ENCODE measurements around the gene PUS1.
A peak's percentile ranks its signal among the peaks of the same experiment; 100 is the strongest.

The PUS1 gene

GRCh38 chr12:131921866-131922769 is 7.0 kb upstream of the PUS1 start:
- no peak overlapping the region for H3K4me3 ChIP-seq (ENCODE audit: low read depth, low read length)
- no peak for DNase-seq (ENCODE audit: low read depth, low spot score)
- TF ChIP-seq CTCF (IDR thresholded peaks at IDR 0.05; ENCODE audit: low read depth, low read length), result no peak
- in situ Hi-C loops (cut with HindIII; ENCODE audit: low sequenced_read_pairs), result no loop called here

- in situ Hi-C loops (cut with HindIII; ENCODE audit: low sequenced_read_pairs), result no loop called here
- H3K4me3 ChIP-seq (ENCODE audit: low read depth, low read length), result no peak overlapping the region
- no peak for TF ChIP-seq CTCF (IDR thresholded peaks at IDR 0.05; ENCODE audit: low read depth, low read length)
- no peak for DNase-seq (ENCODE audit: low read depth, low spot score)
Observed at GRCh38 chr12:131922772-131923171, 6.3 kb upstream of the PUS1 start.

- no peak overlapping the region for H3K4me3 ChIP-seq (ENCODE audit: low read depth, low read length)
- in situ Hi-C loops (cut with HindIII; ENCODE audit: low sequenced_read_pairs), result no loop called here
Observed at GRCh38 chr12:131923260-131923659, 5.8 kb upstream of the PUS1 start.

GRCh38 chr12:131927110-131928079 is 1.7 kb upstream of the PUS1 start:
- in situ Hi-C loops (cut with HindIII; ENCODE audit: low sequenced_read_pairs), result no loop called here
- TF ChIP-seq CTCF (IDR thresholded peaks at IDR 0.05; ENCODE audit: low read depth, low read length), result no peak
- no peak overlapping the region for H3K4me3 ChIP-seq (ENCODE audit: low read depth, low read length)
- no peak for DNase-seq (ENCODE audit: low read depth, low spot score)

More at GRCh38 chr12:131923260-131923659, 5.8 kb upstream of the PUS1 start:
- DNase-seq (ENCODE audit: low read depth, low spot score), result no peak
- TF ChIP-seq CTCF (IDR thresholded peaks at IDR 0.05; ENCODE audit: low read depth, low read length), result no peak

- TF ChIP-seq CTCF (IDR thresholded peaks at IDR 0.05; ENCODE audit: low read depth, low read length), result no peak
- no peak for DNase-seq (ENCODE audit: low read depth, low spot score)
- in situ Hi-C loops (cut with HindIII; ENCODE audit: low sequenced_read_pairs), result no loop called here
- peak overlapping the region; percentile 49 for H3K4me3 ChIP-seq (ENCODE audit: low read depth, low read length)
Observed at GRCh38 chr12:131928080-131928710, 881 bp upstream of the PUS1 start.
